ENCODE measurements around the gene ADAM12.

- TF ChIP-seq YY1 (IDR thresholded peaks at IDR 0.05; ENCODE audit: insufficient read depth, insufficient read length) (no peak), SUZ12 (IDR thresholded peaks at IDR 0.05; ENCODE audit: extremely low read depth, insufficient read depth, insufficient read length) (no peak), ZNF274 (IDR thresholded peaks at IDR 0.05; ENCODE audit: low read depth, low read length) (no peak)
These were observed 140.8 kb downstream of the ADAM12 start for GRCh38 chr10:126247446-126247975.

Data from NT2/D1 (cell line).